Measurements from ENCODE around the gene NEB. TPM values are rescaled to one million over a fixed set of nuclear protein-coding genes. Genes with fewer than 3 reads are reported as not detected.
A peak's percentile ranks its signal among the peaks of the same experiment; 100 is the strongest.

NEB gene
- polyA plus RNA-seq, 3 donors = 2.7 TPM; not detected in 2

DNA sequence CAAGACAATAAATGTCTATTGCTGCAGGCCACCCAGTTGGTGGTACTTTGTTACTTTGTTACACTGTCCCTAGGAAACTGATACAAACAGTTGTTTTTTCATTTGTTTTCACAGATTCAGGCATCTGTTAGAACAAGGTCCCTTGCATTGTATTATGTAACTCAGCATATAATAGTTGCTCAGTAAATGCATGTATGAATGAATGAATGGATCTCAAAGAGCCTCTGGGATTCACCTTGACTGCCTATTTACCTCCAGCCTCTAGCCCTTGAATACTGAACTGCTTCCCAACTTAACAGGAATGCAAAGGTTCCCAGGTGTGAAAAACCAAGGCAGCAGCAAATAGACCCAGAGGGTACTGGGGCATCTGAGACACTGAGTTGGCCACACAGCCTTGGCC, 27.4 kb upstream of the NEB start:
- Mint-ChIP-seq H3K4me3 (no peak overlapping the region), H3K27me3 (ENCODE audit: low read depth in 3 of 3) (peaks cover 0 to 1% (median 0%) of the 10 kb centered on the region in 3 donors), H3K27ac (no peak overlapping the region), H3K36me3 (peaks cover 18 to 20% of the 10 kb centered on the region in 2 donors), H3K9me3 (no peaks in the 10 kb centered on the region), H3K4me1 (peaks cover 3% of the 10 kb centered on the region)
- Histone ChIP-seq H3K9me3 (replicated peaks in 1 of 2; ENCODE audit: control insufficient read depth in 1 of 2, insufficient read depth in 1 of 2, low read length in 2 of 2) (no peaks in the 10 kb centered on the region), H4K20me1 (ENCODE audit: insufficient read depth, low read length) (no peaks in the 10 kb centered on the region), H3K36me3 (replicated peaks in 1 of 2; ENCODE audit: control insufficient read depth in 1 of 2, insufficient read depth in 2 of 2, low read length in 2 of 2) (peaks cover 2 to 42% of the 10 kb centered on the region in 2 donors), H3K4me2 (replicated peaks; ENCODE audit: extremely low read depth, low read length, poor library complexity, severe bottlenecking) (no peak overlapping the region), H3K4me1 (ENCODE audit: control insufficient read depth in 1 of 2, insufficient read depth in 2 of 2, low read length in 2 of 2) (no peaks in the 10 kb centered on the region), H3K27me3 (ENCODE audit: control insufficient read depth in 2 of 2, insufficient read depth in 2 of 2, low read length in 2 of 2) (no peaks in the 10 kb centered on the region), H3K9ac (ENCODE audit: insufficient read depth, low read length, poor library complexity, severe bottlenecking) (no peak overlapping the region), H3K4me3 (replicated peaks in 1 of 3; ENCODE audit: low read depth in 2 of 3, low read length in 3 of 3) (no peak overlapping the region), H3K79me2 (ENCODE audit: insufficient read depth, low read length) (no peaks in the 10 kb centered on the region), H3K27ac (ENCODE audit: low read depth in 1 of 2, low read length in 2 of 2) (no peak overlapping the region), H2AFZ (ENCODE audit: insufficient read depth, low read depth, low read length, poor library complexity, severe bottlenecking) (no peak overlapping the region)
- TF ChIP-seq, protein P1, sequence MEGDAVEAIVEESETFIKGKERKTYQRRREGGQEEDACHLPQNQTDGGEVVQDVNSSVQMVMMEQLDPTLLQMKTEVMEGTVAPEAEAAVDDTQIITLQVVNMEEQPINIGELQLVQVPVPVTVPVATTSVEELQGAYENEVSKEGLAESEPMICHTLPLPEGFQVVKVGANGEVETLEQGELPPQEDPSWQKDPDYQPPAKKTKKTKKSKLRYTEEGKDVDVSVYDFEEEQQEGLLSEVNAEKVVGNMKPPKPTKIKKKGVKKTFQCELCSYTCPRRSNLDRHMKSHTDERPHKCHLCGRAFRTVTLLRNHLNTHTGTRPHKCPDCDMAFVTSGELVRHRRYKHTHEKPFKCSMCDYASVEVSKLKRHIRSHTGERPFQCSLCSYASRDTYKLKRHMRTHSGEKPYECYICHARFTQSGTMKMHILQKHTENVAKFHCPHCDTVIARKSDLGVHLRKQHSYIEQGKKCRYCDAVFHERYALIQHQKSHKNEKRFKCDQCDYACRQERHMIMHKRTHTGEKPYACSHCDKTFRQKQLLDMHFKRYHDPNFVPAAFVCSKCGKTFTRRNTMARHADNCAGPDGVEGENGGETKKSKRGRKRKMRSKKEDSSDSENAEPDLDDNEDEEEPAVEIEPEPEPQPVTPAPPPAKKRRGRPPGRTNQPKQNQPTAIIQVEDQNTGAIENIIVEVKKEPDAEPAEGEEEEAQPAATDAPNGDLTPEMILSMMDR (IDR thresholded peaks at IDR 0.05) = no peak
- no peak for DNase-seq
- intact Hi-C loops (cut with micrococcal nuclease) = no loop called here

- DNase-seq = no peak
- no peak overlapping the region for H3K4me3 Mint-ChIP-seq
- Histone ChIP-seq H3K9me3 (replicated peaks in 1 of 2; ENCODE audit: control insufficient read depth in 1 of 2, insufficient read depth in 1 of 2, low read length in 2 of 2) (no peaks in the 10 kb centered on the region), H3K4me3 (replicated peaks in 1 of 3; ENCODE audit: low read depth in 2 of 3, low read length in 3 of 3) (no peak overlapping the region), H2AFZ (ENCODE audit: insufficient read depth, low read depth, low read length, poor library complexity, severe bottlenecking) (no peak overlapping the region), H3K27me3 (ENCODE audit: control insufficient read depth in 2 of 2, insufficient read depth in 2 of 2, low read length in 2 of 2) (no peaks in the 10 kb centered on the region), H3K79me2 (ENCODE audit: insufficient read depth, low read length) (no peaks in the 10 kb centered on the region), H3K9ac (ENCODE audit: insufficient read depth, low read length, poor library complexity, severe bottlenecking) (no peak overlapping the region), H3K4me1 (ENCODE audit: control insufficient read depth in 1 of 2, insufficient read depth in 2 of 2, low read length in 2 of 2) (no peaks in the 10 kb centered on the region), H3K27ac (ENCODE audit: low read depth in 1 of 2, low read length in 2 of 2) (no peak overlapping the region), H4K20me1 (ENCODE audit: insufficient read depth, low read length) (no peaks in the 10 kb centered on the region), H3K36me3 (replicated peaks in 1 of 2; ENCODE audit: control insufficient read depth in 1 of 2, insufficient read depth in 2 of 2, low read length in 2 of 2) (peaks cover 2 to 37% of the 10 kb centered on the region in 2 donors), H3K4me2 (replicated peaks; ENCODE audit: extremely low read depth, low read length, poor library complexity, severe bottlenecking) (no peak overlapping the region)
- peak overlapping the region in 1 of 7 donors; percentile 1 for H3K27ac Mint-ChIP-seq
- 97% methylated on average over 3 of the region's 3 CpGs for WGBS (ENCODE audit: insufficient coverage)
- TF ChIP-seq, protein P1 (IDR thresholded peaks at IDR 0.05) = no peak
- H3K36me3 Mint-ChIP-seq = peaks cover 13 to 18% of the 10 kb centered on the region in 2 donors
- H3K9me3 Mint-ChIP-seq = no peaks in the 10 kb centered on the region
- intact Hi-C loops (cut with micrococcal nuclease) = no loop called here
- peaks cover 0 to 1% (median 0%) of the 10 kb centered on the region in 3 donors for H3K27me3 Mint-ChIP-seq (ENCODE audit: low read depth in 3 of 3)
- peaks cover 3% of the 10 kb centered on the region for H3K4me1 Mint-ChIP-seq
Observed at GRCh38 chr2:151761193-151761592, 26.9 kb upstream of the NEB start.
